ENCODE data around the gene PSMB5. TPM values are rescaled to one million over a fixed set of nuclear protein-coding genes. Genes with fewer than 3 reads are reported as not detected.
A peak's percentile ranks its signal among the peaks of the same experiment; 100 is the strongest.

The PSMB5 gene
- total and polyA plus RNA-seq, 2 of the 13 experiments (the other 11 are each of a cell fraction or from before 2014, with no cell fraction given), result 705 to 871 TPM

DNA sequence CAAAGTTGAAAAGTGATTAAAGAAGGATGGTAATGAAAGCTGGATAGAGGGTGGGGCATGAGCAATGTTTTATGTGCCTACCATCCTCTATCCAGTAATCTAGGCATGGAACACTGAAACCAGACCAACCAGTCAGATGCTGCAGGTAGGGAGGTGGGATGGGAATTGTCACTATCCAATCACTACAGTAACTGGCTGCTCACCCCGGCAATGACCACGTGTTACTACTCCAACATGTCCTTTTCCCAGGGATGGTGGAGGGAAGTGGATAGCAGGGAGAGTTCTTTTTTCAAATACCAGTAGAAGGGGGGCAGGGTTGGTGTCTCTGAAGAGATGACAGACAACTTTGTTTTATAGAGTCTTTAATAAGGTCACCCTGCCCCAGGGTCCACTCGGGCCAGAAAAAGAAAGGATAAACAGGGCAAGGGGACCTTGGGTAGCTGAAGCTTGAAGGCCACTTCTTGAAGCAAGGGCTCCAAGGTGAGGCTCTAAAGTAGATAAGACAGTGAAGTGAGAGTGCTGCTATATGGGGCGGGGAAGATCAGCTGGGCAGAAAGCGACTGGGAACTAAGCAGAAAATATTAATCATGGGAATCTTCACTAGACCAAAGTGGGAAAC lies 37.3 kb upstream of the PSMB5 start (continued):
- TF ChIP-seq, protein P1, sequence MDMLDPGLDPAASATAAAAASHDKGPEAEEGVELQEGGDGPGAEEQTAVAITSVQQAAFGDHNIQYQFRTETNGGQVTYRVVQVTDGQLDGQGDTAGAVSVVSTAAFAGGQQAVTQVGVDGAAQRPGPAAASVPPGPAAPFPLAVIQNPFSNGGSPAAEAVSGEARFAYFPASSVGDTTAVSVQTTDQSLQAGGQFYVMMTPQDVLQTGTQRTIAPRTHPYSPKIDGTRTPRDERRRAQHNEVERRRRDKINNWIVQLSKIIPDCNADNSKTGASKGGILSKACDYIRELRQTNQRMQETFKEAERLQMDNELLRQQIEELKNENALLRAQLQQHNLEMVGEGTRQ (IDR thresholded peaks at IDR 0.05; ENCODE audit: low read depth, low read length), result no peak
- TF ChIP-seq, protein P1 (CRISPR knock-in tag; IDR thresholded peaks at IDR 0.05; ENCODE audit: borderline replicate concordance), result 0 out of 2 replicates have a peak, but pooled peaks have one; percentile 42
- peak; percentile 86; the same call in 1 of the 2 replicates for TF ChIP-seq SSRP1 (CRISPR knock-in tag; IDR thresholded peaks at IDR 0.05)
- TF ChIP-seq ZNF678 (CRISPR knock-in tag; IDR thresholded peaks at IDR 0.05), result 0 out of 2 replicates have a peak, but pooled peaks have one; percentile 45
- TF ChIP-seq EEA1 (CRISPR knock-in tag; IDR thresholded peaks at IDR 0.05; ENCODE audit: borderline replicate concordance), result no peak
- no peak for TF ChIP-seq HNRNPUL1 (IDR thresholded peaks at IDR 0.05; ENCODE audit: low read depth, low read length)
- TF ChIP-seq, protein P2, sequence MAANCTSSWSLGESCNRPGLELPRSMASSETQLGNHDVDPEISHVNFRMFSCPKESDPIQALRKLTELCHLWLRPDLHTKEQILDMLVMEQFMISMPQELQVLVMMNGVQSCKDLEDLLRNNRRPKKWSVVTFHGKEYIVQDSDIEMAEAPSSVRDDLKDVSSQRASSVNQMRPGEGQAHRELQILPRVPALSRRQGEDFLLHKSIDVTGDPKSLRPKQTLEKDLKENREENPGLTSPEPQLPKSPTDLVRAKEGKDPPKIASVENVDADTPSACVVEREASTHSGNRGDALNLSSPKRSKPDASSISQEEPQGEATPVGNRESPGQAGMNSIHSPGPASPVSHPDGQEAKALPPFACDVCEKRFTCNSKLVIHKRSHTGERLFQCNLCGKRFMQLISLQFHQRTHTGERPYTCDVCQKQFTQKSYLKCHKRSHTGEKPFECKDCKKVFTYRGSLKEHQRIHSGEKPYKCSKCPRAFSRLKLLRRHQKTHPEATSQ (CRISPR knock-in tag; IDR thresholded peaks at IDR 0.05; ENCODE audit: borderline replicate concordance), result no peak
- TF ChIP-seq ZNF614 (CRISPR knock-in tag; IDR thresholded peaks at IDR 0.05; ENCODE audit: borderline replicate concordance), result 0 out of 2 replicates have a peak, but pooled peaks have one; percentile 13
- 0 out of 2 replicates have a peak, but pooled peaks have one; percentile 6 for TF ChIP-seq ZNF329 (CRISPR knock-in tag; IDR thresholded peaks at IDR 0.05; ENCODE audit: low read depth)
- TF ChIP-seq ZNF30 (CRISPR knock-in tag; IDR thresholded peaks at IDR 0.05), result no peak
- TF ChIP-seq, protein P3, sequence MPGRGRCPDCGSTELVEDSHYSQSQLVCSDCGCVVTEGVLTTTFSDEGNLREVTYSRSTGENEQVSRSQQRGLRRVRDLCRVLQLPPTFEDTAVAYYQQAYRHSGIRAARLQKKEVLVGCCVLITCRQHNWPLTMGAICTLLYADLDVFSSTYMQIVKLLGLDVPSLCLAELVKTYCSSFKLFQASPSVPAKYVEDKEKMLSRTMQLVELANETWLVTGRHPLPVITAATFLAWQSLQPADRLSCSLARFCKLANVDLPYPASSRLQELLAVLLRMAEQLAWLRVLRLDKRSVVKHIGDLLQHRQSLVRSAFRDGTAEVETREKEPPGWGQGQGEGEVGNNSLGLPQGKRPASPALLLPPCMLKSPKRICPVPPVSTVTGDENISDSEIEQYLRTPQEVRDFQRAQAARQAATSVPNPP (CRISPR knock-in tag; IDR thresholded peaks at IDR 0.05), result 0 out of 2 replicates have a peak, but pooled peaks have one; percentile 8
- TF ChIP-seq ZNF333 (CRISPR knock-in tag; IDR thresholded peaks at IDR 0.05; ENCODE audit: borderline replicate concordance), result 0 out of 2 replicates have a peak, but pooled peaks have one; percentile 9
- TF ChIP-seq, protein P4, sequence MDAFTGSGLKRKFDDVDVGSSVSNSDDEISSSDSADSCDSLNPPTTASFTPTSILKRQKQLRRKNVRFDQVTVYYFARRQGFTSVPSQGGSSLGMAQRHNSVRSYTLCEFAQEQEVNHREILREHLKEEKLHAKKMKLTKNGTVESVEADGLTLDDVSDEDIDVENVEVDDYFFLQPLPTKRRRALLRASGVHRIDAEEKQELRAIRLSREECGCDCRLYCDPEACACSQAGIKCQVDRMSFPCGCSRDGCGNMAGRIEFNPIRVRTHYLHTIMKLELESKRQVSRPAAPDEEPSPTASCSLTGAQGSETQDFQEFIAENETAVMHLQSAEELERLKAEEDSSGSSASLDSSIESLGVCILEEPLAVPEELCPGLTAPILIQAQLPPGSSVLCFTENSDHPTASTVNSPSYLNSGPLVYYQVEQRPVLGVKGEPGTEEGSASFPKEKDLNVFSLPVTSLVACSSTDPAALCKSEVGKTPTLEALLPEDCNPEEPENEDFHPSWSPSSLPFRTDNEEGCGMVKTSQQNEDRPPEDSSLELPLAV (CRISPR knock-in tag; conservative IDR thresholded peaks at IDR 0.05; ENCODE audit: low read depth), result no peak
- TF ChIP-seq HHEX (CRISPR knock-in tag; IDR thresholded peaks at IDR 0.05), result 0 out of 2 replicates have a peak, but pooled peaks have one; percentile 24
- TF ChIP-seq, protein P5, sequence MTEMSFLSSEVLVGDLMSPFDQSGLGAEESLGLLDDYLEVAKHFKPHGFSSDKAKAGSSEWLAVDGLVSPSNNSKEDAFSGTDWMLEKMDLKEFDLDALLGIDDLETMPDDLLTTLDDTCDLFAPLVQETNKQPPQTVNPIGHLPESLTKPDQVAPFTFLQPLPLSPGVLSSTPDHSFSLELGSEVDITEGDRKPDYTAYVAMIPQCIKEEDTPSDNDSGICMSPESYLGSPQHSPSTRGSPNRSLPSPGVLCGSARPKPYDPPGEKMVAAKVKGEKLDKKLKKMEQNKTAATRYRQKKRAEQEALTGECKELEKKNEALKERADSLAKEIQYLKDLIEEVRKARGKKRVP (CRISPR knock-in tag; IDR thresholded peaks at IDR 0.05), result no peak
- TF ChIP-seq, protein P6, sequence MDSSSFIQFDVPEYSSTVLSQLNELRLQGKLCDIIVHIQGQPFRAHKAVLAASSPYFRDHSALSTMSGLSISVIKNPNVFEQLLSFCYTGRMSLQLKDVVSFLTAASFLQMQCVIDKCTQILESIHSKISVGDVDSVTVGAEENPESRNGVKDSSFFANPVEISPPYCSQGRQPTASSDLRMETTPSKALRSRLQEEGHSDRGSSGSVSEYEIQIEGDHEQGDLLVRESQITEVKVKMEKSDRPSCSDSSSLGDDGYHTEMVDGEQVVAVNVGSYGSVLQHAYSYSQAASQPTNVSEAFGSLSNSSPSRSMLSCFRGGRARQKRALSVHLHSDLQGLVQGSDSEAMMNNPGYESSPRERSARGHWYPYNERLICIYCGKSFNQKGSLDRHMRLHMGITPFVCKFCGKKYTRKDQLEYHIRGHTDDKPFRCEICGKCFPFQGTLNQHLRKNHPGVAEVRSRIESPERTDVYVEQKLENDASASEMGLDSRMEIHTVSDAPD (CRISPR knock-in tag; IDR thresholded peaks at IDR 0.05), result 0 out of 2 replicates have a peak, but pooled peaks have one; percentile 5
- TF ChIP-seq, protein P7, sequence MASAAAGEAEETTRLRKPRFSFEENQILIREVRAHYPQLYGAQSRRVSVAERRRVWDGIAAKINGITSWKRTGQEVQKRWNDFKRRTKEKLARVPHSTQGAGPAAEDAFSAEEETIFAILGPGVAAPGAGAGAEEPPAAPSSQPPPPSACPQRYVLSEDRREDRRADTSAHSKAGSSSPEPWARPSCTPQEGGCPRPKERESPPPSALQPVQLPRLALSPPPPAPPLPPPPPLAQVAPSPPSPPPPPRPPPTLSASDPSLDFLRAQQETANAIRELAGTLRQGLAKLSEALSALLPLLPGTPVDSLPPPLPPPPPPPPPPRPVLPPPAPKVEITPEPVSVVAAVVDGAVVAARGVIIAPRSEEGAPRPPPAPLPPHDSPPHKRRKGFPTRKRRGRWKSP (CRISPR knock-in tag; IDR thresholded peaks at IDR 0.05), result no peak
- 0 out of 2 replicates have a peak, but pooled peaks have one; percentile 2 for TF ChIP-seq MIXL1 (CRISPR knock-in tag; IDR thresholded peaks at IDR 0.05)
